COLO829 (cell line): ENCODE measurements around the gene EEF1B2.
"Not testable (repeated sequence)": the region's sequence is repeated elsewhere in the genome, so short reads cannot be mapped to it uniquely, and the experiment has no call there.

Experiments used
- DNase-seq: peaks from one replicate; pipeline ENCODE4 v3.0.0; 2012; ENCODE audit warnings: low spot score

The EEF1B2 gene

GRCh38 chr2:206164261-206164862, 4.7 kb downstream of the EEF1B2 start:
- DNase-seq: peak; percentile 51

GRCh38 chr2:206168230-206168629, 8.5 kb downstream of the EEF1B2 start:
- DNase-seq: not testable (repeated sequence)

GRCh38 chr2:206171624-206172397, 12.1 kb downstream of the EEF1B2 start:
- not testable (repeated sequence) for DNase-seq

- DNase-seq: no peak
These were observed 13.5 kb downstream of the EEF1B2 start for GRCh38 chr2:206173147-206173546.

GRCh38 chr2:206176121-206176520, 16.4 kb downstream of the EEF1B2 start:
- DNase-seq: no peak

- no peak for DNase-seq
These were observed 17.2 kb downstream of the EEF1B2 start for GRCh38 chr2:206176901-206177300.

- not testable (repeated sequence) for DNase-seq
These were observed 21.8 kb downstream of the EEF1B2 start for GRCh38 chr2:206181526-206181925.

GRCh38 chr2:206189691-206190090, 30.0 kb downstream of the EEF1B2 start:
- DNase-seq: no peak

GRCh38 chr2:206190111-206190510, 30.4 kb downstream of the EEF1B2 start:
- no peak for DNase-seq

- no peak for DNase-seq
These were observed 31.0 kb downstream of the EEF1B2 start for GRCh38 chr2:206190689-206191088.

- DNase-seq: no peak
These were observed 32.5 kb downstream of the EEF1B2 start for GRCh38 chr2:206192157-206192556.

- DNase-seq: peak; percentile 28
These were observed 34.1 kb downstream of the EEF1B2 start for GRCh38 chr2:206193671-206194357.

- no peak for DNase-seq
These were observed 39.0 kb downstream of the EEF1B2 start for GRCh38 chr2:206198677-206199076.

- DNase-seq: no peak
These were observed 41.6 kb downstream of the EEF1B2 start for GRCh38 chr2:206201075-206201848.

GRCh38 chr2:206202446-206202845, 42.8 kb downstream of the EEF1B2 start:
- no peak for DNase-seq

- DNase-seq: no peak
These were observed 43.6 kb downstream of the EEF1B2 start for GRCh38 chr2:206203331-206203730.

- DNase-seq: no peak
These were observed 45.0 kb downstream of the EEF1B2 start for GRCh38 chr2:206204710-206205109.

GRCh38 chr2:206207316-206207715, 47.6 kb downstream of the EEF1B2 start:
- DNase-seq: not testable (repeated sequence)

- no peak for DNase-seq
These were observed 49.2 kb downstream of the EEF1B2 start for GRCh38 chr2:206208900-206209299.

- no peak for DNase-seq
These were observed 52.1 kb downstream of the EEF1B2 start for GRCh38 chr2:206211657-206212255.
